GM19468 (cell line): Measurements from ENCODE around the gene FARP1.

Source experiments
- ATAC-seq: cut with Tn5 transposase; IDR thresholded peaks from one replicate; pipeline ENCODE4 v1.9.1; 2021; ENCODE audit warnings: mild to moderate bottlenecking, moderate library complexity, moderate number of reproducible peaks; ENCODE audit not compliant: unreplicated experiment; ENCODE audit errors: extremely low read depth

Gene FARP1

GRCh38 chr13:98129059-98129746, 13.7 kb upstream of the FARP1 start:
- ATAC-seq: no peak

DNA sequence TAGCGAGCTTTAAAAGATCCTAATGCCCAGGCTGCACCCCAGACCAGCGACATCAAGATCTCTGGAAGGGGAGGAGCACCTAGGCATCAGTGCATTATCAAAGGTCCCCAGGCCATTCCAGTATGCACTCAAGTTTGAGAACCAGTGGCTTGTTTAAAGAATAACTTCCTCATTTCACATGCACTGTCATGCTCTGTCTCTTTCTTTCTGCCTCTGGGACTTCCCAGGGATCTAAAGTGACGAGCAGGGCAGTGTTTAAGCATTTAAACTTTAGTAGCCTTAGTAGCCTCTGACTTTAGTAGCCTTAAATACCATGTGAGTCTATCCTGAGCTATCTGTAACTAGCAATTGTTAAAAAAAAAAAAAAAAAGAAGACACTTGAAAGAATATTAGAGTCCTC, 8.9 kb upstream of the FARP1 start:
- peak; percentile 86 for ATAC-seq

DNA sequence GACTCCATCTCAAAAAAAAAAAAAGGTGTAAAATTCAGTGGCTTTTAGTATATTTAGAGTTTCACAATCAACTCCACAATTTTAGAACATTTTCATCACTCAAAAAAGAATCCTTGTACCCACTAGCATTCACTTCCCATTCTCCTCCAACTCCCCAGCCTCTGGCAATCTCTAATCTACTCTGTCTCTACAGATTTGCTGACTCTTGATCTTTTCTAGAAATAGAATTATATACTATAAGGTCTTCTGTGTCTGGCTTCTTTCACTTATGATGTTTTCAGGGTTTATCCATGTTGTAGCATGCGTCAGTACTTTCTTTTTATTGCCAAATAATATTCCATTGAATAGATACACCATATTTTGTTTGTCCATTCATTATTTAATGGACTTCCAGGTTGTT, 8.0 kb upstream of the FARP1 start:
- no peak for ATAC-seq

DNA sequence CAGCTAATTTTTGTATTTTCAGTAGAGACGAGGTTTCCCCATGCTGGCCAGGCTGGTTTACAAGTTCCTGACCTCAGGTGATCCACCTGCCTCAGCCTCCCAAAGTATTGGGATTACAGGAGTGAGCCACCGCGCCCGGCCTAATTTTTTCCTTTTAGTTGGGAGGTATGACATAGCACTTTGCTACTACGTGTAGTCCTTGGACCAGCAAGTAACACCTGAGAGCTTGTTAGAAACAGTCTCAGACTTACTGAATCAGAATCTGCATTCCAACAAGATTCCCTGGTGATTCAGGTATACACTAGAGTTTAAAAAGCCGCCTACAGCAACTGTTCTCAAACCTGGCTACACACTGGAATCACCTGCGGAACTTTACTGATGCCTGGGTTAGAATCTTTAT, 1.8 kb upstream of the FARP1 start:
- no peak for ATAC-seq

DNA sequence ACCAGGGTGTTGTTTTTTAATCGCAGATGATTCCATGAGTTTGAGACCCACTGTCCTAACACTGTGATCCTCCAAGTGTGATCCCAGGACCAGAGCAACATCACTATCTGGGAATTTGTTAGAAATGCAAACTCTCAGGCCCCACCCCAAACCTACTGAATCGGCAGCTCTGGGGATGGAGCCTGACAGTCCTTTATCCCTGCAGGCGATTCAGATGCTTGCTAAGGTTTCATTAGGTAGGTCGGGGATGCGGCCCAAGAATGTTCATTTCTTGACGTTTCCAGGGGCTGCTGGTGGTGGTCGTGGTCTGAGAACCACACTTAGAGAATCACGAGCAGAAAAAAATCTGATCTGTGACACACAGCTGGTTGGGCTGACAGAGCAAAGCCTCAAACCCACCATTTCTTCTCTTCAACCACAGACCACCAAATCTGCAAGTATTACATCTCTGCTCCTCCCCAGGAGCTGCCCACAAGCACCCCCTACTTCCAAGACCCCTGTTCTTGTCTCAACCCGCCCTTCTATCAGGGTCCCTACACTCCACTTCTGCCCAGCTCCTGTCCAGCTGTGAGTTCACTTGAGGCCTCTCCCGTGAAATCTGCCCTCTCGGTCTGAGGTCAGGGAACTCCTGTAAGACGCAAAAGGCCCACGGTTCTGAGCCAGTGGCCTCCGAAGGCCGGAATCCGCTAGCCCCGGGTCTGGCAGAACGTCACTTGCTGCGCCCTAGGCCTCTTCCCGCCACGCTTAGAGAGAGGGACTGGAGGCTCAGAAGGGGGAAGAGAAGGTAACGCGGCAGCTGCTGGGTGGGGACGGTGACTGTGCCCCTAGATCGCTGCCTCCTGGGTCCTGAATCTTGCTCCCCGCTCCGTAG, 1.1 kb upstream of the FARP1 start:
- ATAC-seq: no peak

GRCh38 chr13:98143157-98143553, 261 bp downstream of the FARP1 start:
- ATAC-seq: no peak

DNA sequence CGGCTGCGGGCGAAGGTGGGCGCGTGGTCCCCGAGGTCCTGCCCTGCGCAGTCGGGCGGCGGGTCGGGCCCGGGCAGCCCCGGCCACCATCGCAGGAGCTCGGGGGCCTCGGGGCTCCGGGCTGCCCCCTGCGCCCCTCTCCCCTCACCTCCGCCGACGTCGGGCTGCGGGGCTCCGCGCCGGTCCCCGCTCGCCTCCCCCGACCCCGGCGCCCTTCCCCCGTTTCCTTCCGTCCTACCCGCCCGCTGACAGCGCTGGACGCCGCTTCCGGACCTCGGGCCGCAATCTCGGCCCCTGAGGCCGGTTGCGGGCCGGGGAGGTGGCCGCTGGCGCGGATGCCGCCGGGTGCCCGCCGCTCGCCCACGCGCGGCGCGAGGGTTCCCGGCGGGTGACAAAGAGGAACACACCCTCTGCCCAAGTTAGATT, 720 bp downstream of the FARP1 start:
- no peak for ATAC-seq

- no peak for ATAC-seq
Observed at GRCh38 chr13:98144027-98144741, 1.3 kb downstream of the FARP1 start.

DNA sequence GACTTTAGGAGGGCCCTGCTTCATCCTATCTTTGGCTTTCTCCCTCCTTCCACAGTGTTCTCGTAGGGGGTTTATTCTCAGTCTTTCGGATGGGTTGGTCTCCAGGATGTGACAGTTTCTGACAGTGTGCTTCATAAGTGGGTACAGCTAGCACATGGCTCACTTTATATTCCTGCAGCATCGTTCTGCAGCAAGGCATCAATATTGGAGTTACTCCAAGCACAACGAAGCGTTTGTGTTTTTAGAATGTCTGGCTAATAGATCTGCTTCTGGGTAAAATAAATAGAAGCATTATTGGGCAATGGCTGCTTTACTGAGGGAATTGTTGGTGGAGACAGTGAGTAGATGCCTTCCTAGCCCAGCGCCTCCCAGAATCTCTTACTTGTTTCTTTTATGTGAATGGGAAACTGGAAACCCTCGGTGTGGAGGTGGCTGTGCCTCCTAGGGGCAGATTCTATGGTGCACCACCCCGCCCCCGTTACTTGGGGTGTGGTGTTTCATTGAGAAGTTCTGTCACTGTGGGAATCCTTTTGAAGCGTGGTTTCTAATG, 2.0 kb downstream of the FARP1 start:
- no peak for ATAC-seq

DNA sequence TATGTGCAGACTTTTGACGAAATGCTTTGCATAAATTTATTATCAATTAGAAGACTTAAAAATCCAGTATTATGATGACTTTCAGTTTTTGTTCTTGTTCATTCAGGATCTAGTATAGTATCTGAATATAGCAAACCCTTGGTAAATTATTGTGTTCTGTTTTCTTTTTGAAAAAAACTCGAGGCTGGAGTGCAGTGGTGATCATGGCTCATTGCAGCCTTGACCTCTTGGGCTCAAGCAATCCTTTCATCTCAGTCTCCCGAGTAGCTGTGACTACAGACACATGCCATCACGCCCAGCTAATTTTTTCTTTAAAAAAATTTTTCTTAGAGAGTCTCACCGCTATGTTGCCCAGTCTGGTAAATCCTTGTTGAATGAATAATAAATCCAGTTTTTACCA, 4.6 kb downstream of the FARP1 start:
- no peak for ATAC-seq

- ATAC-seq: no peak
Observed at GRCh38 chr13:98150832-98151479, 8.1 kb downstream of the FARP1 start.

GRCh38 chr13:98155475-98156109, 12.7 kb downstream of the FARP1 start:
- ATAC-seq: no peak

DNA sequence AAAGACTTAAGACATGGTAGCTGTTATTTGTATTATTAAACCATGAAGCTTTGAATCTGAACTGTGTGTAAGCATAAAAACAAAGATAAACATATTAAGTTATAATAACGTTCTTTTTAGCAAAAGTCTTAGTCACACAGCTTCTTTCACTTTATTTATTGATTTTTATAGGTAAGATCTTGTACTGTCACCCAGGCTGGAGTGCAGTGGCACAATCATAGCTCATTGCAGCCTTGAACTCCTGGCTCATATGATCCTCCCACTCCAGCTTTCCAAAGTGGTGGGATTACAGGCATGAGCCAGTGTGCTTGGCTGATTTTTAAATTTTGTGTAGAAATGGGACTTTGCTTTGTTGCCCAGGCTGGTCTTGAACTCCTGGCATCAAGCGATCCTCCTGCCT, 13.4 kb downstream of the FARP1 start:
- no peak for ATAC-seq

DNA sequence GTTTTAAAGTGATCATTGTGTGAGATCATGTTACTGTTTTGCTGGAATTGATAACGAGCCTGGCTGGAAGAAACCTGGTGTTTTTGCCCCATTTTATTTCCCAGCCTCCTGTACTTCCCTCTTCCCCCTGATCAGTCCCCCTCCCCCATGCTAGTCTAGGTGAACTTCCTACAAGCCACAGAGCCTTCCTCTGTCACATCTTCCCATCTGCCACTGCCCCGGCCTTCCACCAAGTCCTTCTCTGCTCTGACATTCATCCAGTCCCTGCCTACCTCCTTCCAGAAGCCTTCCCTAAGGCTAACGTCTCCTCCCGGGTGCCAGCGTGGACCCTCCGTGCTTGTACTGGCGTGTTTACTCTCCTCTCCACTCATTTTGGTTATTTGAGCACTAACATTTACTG, 14.3 kb downstream of the FARP1 start:
- no peak for ATAC-seq

- ATAC-seq: no peak
Observed at GRCh38 chr13:98157609-98158008, 14.7 kb downstream of the FARP1 start.

- ATAC-seq: no peak
Observed at GRCh38 chr13:98158172-98158899, 15.4 kb downstream of the FARP1 start.

DNA sequence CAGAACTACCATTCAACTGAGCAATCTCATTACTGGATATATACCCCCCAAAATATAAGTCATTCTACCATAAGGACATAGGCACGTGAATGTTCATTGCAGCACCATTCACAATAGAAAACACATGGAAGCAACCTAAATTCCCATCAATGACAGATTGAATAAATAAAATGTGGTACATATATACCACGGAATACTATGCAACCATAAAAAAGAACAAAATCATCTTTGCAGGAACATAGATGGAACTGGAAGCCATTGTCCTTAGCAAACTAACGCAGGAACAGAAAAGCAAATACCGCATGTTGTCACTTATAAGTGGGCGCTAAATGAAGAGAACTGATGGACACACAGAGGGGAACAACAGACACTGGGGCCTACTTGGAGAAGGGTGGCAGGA, 20.0 kb downstream of the FARP1 start:
- ATAC-seq: no peak

GRCh38 chr13:98169331-98169730, 26.4 kb downstream of the FARP1 start:
- ATAC-seq: no peak

GRCh38 chr13:98171900-98172589, 29.2 kb downstream of the FARP1 start:
- ATAC-seq: no peak
